ENCODE results near the gene TBL3.
A peak's percentile ranks its signal among the peaks of the same experiment; 100 is the strongest.

Gene TBL3

DNA sequence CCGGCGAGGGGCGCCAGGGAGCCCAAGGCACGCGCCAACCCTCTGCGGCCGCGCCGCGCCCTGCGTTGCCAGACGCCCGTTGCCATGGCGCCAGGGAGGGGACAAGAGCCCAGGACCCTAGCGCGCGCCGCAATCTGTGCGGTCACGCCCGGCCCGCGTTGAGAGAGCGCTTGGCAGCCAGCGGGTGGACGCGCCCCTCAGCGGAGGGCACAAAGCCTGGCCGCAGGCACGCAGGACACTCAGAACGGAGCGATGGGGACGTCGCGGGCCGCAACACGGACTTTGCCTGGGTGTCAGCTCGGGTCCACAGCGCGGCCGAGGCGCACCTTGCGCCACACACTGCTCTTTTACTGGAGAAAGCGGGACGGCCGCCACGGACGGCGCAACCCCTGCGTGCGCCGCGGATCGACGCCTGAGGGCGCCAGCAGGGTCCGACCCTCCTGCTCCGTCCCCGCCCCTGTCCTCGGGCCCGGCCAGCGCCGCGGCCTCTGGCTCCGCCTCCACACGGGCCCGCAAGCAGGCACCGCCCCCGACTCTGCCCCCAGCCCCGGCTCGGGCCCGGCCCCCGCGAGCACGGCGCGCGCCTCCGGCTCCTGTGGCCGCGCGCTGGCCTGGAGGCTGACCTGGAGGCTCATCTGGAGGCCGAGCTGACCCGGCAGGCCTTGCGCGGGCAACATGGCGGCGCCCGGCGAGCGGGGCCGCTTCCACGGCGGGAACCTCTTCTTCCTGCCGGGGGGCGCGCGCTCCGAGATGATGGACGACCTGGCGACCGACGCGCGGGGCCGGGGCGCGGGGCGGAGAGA lies 11.9 kb downstream of the TBL3 start, which contains the start of gene GFER:
Gene GFER, plus strand, starts transcription at position 650 of the 803 bp plus-strand sequence. Its CDS starts 26 bp downstream, at position 676.
- in situ Hi-C loops (cut with HindIII; ENCODE audit: low pct_ligation_motif_present, low sequenced_read_pairs): no loop called here
- DNase-seq: peak; percentile 82
- H3K36me3 ChIP-seq (replicated peaks): peaks cover 17% of the 10 kb centered on the region

DNA sequence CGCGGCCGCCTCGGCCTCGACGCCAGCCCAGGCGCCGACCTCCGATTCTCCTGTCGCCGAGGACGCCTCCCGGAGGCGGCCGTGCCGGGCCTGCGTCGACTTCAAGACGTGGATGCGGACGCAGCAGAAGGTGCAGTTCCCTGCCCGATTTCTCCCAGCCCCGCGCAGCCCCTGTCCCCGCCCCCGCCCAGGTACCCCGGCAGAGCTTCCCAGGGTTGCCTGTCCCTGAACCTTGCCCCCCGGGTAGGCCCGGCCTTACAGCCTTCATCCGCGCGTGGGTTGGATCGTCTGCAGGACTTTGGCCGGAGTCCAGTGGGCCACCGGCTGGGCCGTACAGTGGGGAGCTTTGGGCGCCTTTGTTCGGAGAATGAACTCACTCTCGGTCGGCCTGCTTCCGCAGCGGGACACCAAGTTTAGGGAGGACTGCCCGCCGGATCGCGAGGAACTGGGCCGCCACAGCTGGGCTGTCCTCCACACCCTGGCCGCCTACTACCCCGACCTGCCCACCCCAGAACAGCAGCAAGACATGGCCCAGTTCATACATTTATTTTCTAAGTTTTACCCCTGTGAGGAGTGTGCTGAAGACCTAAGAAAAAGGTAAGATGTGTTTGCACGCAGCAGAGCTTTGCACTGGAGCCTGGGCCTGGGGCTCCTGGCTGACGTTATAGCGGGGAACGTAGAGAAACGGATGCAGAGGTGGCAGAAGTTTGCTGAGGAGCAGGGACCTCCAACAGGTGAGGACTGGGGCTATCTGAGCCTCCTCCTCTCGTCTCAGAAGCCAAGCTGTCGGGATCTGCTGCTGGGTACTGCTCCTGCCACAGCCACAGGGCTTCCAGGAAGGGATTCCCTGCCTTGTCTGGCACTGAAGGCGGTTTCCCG lies 12.7 kb downstream of the TBL3 start:
- no peak for DNase-seq
- Histone ChIP-seq H3K27ac (peak overlapping the region; percentile 58), H3K36me3 (replicated peaks) (peaks cover 15% of the 10 kb centered on the region), H3K4me3 (ENCODE audit: low read depth, low read length) (peak overlapping the region; percentile 72), H3K27me3 (replicated peaks) (peaks cover 39% of the 10 kb centered on the region)
- in situ Hi-C loops (cut with HindIII; ENCODE audit: low pct_ligation_motif_present, low sequenced_read_pairs): no loop called here
- TF ChIP-seq, protein P1, sequence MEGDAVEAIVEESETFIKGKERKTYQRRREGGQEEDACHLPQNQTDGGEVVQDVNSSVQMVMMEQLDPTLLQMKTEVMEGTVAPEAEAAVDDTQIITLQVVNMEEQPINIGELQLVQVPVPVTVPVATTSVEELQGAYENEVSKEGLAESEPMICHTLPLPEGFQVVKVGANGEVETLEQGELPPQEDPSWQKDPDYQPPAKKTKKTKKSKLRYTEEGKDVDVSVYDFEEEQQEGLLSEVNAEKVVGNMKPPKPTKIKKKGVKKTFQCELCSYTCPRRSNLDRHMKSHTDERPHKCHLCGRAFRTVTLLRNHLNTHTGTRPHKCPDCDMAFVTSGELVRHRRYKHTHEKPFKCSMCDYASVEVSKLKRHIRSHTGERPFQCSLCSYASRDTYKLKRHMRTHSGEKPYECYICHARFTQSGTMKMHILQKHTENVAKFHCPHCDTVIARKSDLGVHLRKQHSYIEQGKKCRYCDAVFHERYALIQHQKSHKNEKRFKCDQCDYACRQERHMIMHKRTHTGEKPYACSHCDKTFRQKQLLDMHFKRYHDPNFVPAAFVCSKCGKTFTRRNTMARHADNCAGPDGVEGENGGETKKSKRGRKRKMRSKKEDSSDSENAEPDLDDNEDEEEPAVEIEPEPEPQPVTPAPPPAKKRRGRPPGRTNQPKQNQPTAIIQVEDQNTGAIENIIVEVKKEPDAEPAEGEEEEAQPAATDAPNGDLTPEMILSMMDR (IDR thresholded peaks at IDR 0.05; ENCODE audit: low read depth, low read length, missing control alignments): no peak

More for the DNA sequence above, 11.9 kb downstream of the TBL3 start, which contains the start of gene GFER:
- TF ChIP-seq, protein P1 (IDR thresholded peaks at IDR 0.05; ENCODE audit: low read depth, low read length, missing control alignments): peak; percentile 35
- peaks cover 35% of the 10 kb centered on the region for H3K27me3 ChIP-seq (replicated peaks)
- peak within 1 kb of the TSS; percentile 72 for H3K4me3 ChIP-seq (ENCODE audit: low read depth, low read length)
- H3K27ac ChIP-seq: peak within 1 kb of the TSS; percentile 58

DNA sequence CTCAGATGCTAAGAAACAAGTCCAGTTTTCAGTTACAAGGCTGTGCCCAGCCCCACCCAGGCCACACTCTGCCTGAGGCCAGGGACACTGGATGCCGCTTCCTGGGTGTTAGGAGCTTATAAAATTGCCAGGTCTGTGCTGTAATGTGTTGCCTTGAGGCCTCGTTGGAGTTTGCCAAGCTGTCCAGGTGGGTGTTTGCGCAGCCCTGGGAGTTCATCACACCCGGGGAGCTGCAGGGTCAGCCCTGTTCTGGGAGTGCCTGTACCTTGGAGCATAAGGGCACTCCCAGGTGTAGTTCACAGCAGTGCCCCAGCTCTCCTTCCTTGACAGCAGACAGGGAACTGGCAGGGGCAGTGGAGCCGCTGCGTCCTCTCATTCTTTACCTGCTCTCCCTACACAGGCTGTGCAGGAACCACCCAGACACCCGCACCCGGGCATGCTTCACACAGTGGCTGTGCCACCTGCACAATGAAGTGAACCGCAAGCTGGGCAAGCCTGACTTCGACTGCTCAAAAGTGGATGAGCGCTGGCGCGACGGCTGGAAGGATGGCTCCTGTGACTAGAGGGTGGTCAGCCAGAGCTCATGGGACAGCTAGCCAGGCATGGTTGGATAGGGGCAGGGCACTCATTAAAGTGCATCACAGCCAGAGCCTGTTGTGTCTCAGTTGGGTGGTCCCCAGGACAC lies 13.8 kb downstream of the TBL3 start:
- peak overlapping the region; percentile 72 for H3K4me3 ChIP-seq (ENCODE audit: low read depth, low read length)
- DNase-seq: no peak

DNA sequence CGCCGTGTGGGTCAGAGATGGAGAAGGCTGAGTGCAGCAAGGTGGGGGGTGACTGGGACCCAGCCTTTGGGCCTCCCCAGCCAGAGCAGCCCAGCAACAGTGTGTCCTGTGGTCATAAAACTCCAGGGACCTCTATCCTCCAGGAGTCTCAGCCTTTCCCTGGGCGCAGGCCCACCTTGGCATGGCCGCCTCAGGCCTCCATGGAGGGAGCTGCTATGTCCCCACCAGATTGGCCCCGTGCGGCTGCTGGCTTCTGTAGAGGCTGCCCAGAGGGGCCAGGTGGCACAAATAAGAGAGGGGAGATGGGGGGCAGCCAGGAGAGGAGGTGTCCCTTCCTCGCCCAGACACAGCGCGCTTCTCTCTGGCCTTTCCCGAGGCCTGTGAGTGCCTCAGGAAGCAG lies 15.3 kb downstream of the TBL3 start:
- DNase-seq: no peak
- H3K27ac ChIP-seq: no peak overlapping the region
- H3K4me3 ChIP-seq (ENCODE audit: low read depth, low read length): no peak overlapping the region
- peaks cover 24% of the 10 kb centered on the region for H3K27me3 ChIP-seq (replicated peaks)
- H3K36me3 ChIP-seq (replicated peaks): peaks cover 15% of the 10 kb centered on the region
- in situ Hi-C loops (cut with HindIII; ENCODE audit: low pct_ligation_motif_present, low sequenced_read_pairs): no loop called here
- TF ChIP-seq, protein P1 (IDR thresholded peaks at IDR 0.05; ENCODE audit: low read depth, low read length, missing control alignments): no peak

More for the DNA sequence above, 13.8 kb downstream of the TBL3 start:
- in situ Hi-C loops (cut with HindIII; ENCODE audit: low pct_ligation_motif_present, low sequenced_read_pairs): no loop called here
- H3K27ac ChIP-seq: no peak overlapping the region
- TF ChIP-seq, protein P1 (IDR thresholded peaks at IDR 0.05; ENCODE audit: low read depth, low read length, missing control alignments): no peak
- H3K27me3 ChIP-seq (replicated peaks): peaks cover 34% of the 10 kb centered on the region
- peaks cover 15% of the 10 kb centered on the region for H3K36me3 ChIP-seq (replicated peaks)

DNA sequence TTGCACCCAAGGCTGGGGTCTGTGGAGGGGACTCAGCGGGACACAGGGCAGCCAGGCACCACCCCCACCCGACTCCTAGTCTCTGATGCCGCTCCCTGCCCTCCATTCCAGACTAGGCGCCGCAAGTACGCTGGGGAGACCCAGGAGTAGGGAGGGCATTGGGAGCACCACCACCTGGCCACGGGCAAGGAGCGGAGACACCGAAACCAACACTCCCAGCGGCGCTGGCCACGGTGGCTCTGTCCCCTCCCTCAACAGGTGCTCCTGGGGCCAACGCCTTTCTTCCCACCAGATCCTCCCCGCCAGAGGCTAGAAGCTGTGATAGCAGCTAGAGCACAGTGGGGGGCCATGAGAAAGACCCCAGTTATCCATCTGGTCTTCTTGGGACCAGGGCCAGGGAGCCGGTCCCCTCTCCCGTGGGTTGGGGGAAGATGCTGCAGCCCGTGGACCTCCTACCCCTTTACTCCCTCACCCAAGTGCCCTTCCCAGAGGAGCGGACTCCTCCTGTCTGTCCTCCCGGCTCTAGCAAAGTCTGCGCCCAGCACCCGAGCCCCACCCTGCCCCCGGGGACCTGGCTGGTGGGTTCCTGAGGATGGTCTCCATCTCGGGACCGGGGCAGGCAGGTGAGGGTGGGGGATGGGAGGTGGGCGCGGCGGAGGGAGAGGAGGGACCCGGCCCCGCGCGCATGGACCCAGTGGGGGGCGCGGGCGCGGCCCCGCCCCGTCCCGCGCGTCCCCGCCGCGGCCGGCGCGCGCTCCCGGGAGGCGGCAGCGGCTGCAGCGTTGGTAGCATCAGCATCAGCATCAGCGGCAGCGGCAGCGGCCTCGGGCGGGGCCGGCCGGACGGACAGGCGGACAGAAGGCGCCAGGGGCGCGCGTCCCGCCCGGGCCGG lies 17.6 kb downstream of the TBL3 start, which contains the start of gene SYNGR3:
Gene SYNGR3, plus strand, starts transcription at position 762 of the 892 bp plus-strand sequence. CDS start 133 bp downstream, outside the sequence.
- in situ Hi-C loops (cut with HindIII; ENCODE audit: low pct_ligation_motif_present, low sequenced_read_pairs): no loop called here
- DNase-seq: no peak
- no peak within 1 kb of the TSS for H3K27ac ChIP-seq
- H3K36me3 ChIP-seq (replicated peaks): peaks cover 15% of the 10 kb centered on the region
- TF ChIP-seq, protein P1 (IDR thresholded peaks at IDR 0.05; ENCODE audit: low read depth, low read length, missing control alignments): no peak
- peaks cover 21% of the 10 kb centered on the region for H3K27me3 ChIP-seq (replicated peaks)
- no peak within 1 kb of the TSS for H3K4me3 ChIP-seq (ENCODE audit: low read depth, low read length)

Data from brain microvascular endothelial cell (primary cell).